GM08714 (cell line): ENCODE results near the gene ALDH1B1.

Experiments used
- H3K4me3 ChIP-seq: fragments of 200-500 bp; sonication (Bioruptor generic); 2 replicates; pipeline ENCODE4 v1.5.1; 2014; ENCODE audit warnings: mild to moderate bottlenecking, low read length, inconsistent platforms
- ZNF274 ChIP-seq: IDR thresholded peaks from 2 replicates; pipeline ENCODE4 v1.6.1; 2012; ENCODE audit warnings: mild to moderate bottlenecking, low read depth, low read length

ALDH1B1 gene

GRCh38 chr9:38357350-38358114 is 35.0 kb upstream of the ALDH1B1 start:
- TF ChIP-seq ZNF274: no peak
- no peak overlapping the region for H3K4me3 ChIP-seq

GRCh38 chr9:38358390-38359296 is 33.9 kb upstream of the ALDH1B1 start:
- no peak for TF ChIP-seq ZNF274
- no peak overlapping the region for H3K4me3 ChIP-seq

GRCh38 chr9:38359297-38359653 is 33.2 kb upstream of the ALDH1B1 start:
- no peak for TF ChIP-seq ZNF274
- no peak overlapping the region for H3K4me3 ChIP-seq

GRCh38 chr9:38359689-38360385 is 32.7 kb upstream of the ALDH1B1 start:
- no peak overlapping the region for H3K4me3 ChIP-seq
- TF ChIP-seq ZNF274: no peak

- no peak for TF ChIP-seq ZNF274
- no peak overlapping the region for H3K4me3 ChIP-seq
These were observed 31.5 kb upstream of the ALDH1B1 start for GRCh38 chr9:38360839-38361472.

- H3K4me3 ChIP-seq: no peak overlapping the region
- TF ChIP-seq ZNF274: no peak
These were observed 31.0 kb upstream of the ALDH1B1 start for GRCh38 chr9:38361473-38361850.

- TF ChIP-seq ZNF274: no peak
- no peak overlapping the region for H3K4me3 ChIP-seq
These were observed 29.5 kb upstream of the ALDH1B1 start for GRCh38 chr9:38362852-38363588.

- no peak for TF ChIP-seq ZNF274
- no peak overlapping the region for H3K4me3 ChIP-seq
These were observed 28.9 kb upstream of the ALDH1B1 start for GRCh38 chr9:38363589-38363925.

- H3K4me3 ChIP-seq: no peak overlapping the region
- TF ChIP-seq ZNF274: no peak
These were observed 24.6 kb upstream of the ALDH1B1 start for GRCh38 chr9:38367898-38368297.

GRCh38 chr9:38368731-38369130 is 23.8 kb upstream of the ALDH1B1 start:
- TF ChIP-seq ZNF274: no peak
- H3K4me3 ChIP-seq: no peak overlapping the region

- no peak for TF ChIP-seq ZNF274
- H3K4me3 ChIP-seq: no peak overlapping the region
These were observed 22.3 kb upstream of the ALDH1B1 start for GRCh38 chr9:38370176-38370575.

GRCh38 chr9:38371495-38371894 is 21.0 kb upstream of the ALDH1B1 start:
- TF ChIP-seq ZNF274: no peak
- no peak overlapping the region for H3K4me3 ChIP-seq

GRCh38 chr9:38372762-38373619 is 19.5 kb upstream of the ALDH1B1 start:
- no peak for TF ChIP-seq ZNF274

More at GRCh38 chr9:38372762-38373619, 19.5 kb upstream of the ALDH1B1 start:
- H3K4me3 ChIP-seq: no peak overlapping the region
